NCI-H2227 treated with DMSO at 0.1 percent for 48 hours (cell line): ENCODE measurements around the gene MACROD2.

Experiments
- DNase-seq: peaks from one replicate; lab custom pipeline; 2025; lab: John Stamatoyannopoulos, UW

MACROD2 gene

GRCh38 chr20:14582855-14583254 is 587.5 kb downstream of the MACROD2 start:
- no peak for DNase-seq

- no peak for DNase-seq
Observed at GRCh38 chr20:14583413-14583812, 588.1 kb downstream of the MACROD2 start.

- DNase-seq, result no peak
Observed at GRCh38 chr20:14589383-14589782, 594.1 kb downstream of the MACROD2 start.

- no peak for DNase-seq
Observed at GRCh38 chr20:14595051-14595450, 599.7 kb downstream of the MACROD2 start.

GRCh38 chr20:14597206-14597715 is 601.9 kb downstream of the MACROD2 start:
- no peak for DNase-seq

GRCh38 chr20:14599613-14600012 is 604.3 kb downstream of the MACROD2 start:
- DNase-seq, result no peak

- DNase-seq, result no peak
Observed at GRCh38 chr20:14600527-14600926, 605.2 kb downstream of the MACROD2 start.

GRCh38 chr20:14604143-14604542 is 608.8 kb downstream of the MACROD2 start:
- no peak for DNase-seq

- no peak for DNase-seq
Observed at GRCh38 chr20:14609328-14610221, 614.3 kb downstream of the MACROD2 start.

- no peak for DNase-seq
Observed at GRCh38 chr20:14611479-14611878, 616.2 kb downstream of the MACROD2 start.

- no peak for DNase-seq
Observed at GRCh38 chr20:14612391-14612790, 617.1 kb downstream of the MACROD2 start.

GRCh38 chr20:14616003-14616402 is 620.7 kb downstream of the MACROD2 start:
- no peak for DNase-seq

- no peak for DNase-seq
Observed at GRCh38 chr20:14617123-14617522, 621.8 kb downstream of the MACROD2 start.

- DNase-seq, result no peak
Observed at GRCh38 chr20:14619411-14619810, 624.1 kb downstream of the MACROD2 start.

GRCh38 chr20:14622796-14623195 is 627.5 kb downstream of the MACROD2 start:
- no peak for DNase-seq

GRCh38 chr20:14631011-14631410 is 635.7 kb downstream of the MACROD2 start:
- no peak for DNase-seq

GRCh38 chr20:14632906-14633305 is 637.6 kb downstream of the MACROD2 start:
- DNase-seq, result no peak

- no peak for DNase-seq
Observed at GRCh38 chr20:14633507-14633906, 638.2 kb downstream of the MACROD2 start.

- no peak for DNase-seq
Observed at GRCh38 chr20:14634665-14635064, 639.3 kb downstream of the MACROD2 start.

GRCh38 chr20:14637441-14637840 is 642.1 kb downstream of the MACROD2 start:
- DNase-seq, result no peak

GRCh38 chr20:14643146-14643545 is 647.8 kb downstream of the MACROD2 start:
- no peak for DNase-seq

- DNase-seq, result no peak
Observed at GRCh38 chr20:14643556-14643955, 648.2 kb downstream of the MACROD2 start.

- DNase-seq, result no peak
Observed at GRCh38 chr20:14644306-14645097, 649.2 kb downstream of the MACROD2 start.
